Measurements from ENCODE around the gene PANK4. TPM values are rescaled to one million over a fixed set of nuclear protein-coding genes. Genes with fewer than 3 reads are reported as not detected.

The PANK4 gene
- total RNA-seq: 18.5 and 20.4 TPM in 2 replicates
- 21.3 and 21.5 TPM in 2 replicates for polyA plus RNA-seq

- DNase-seq (ENCODE audit: low spot score): peak; percentile 98
- peak within 1 kb of the TSS; percentile 48 for H3K27ac ChIP-seq
- under 1% methylated on average over 68 of the region's 107 CpGs for WGBS (ENCODE audit: low lambda C conversion rate, missing lambda C conversion rate)
- TF ChIP-seq EZH2 (IDR thresholded peaks at IDR 0.05; ENCODE audit: borderline replicate concordance): no peak
- no peak for TF ChIP-seq EZH2phosphoT487 (IDR thresholded peaks at IDR 0.05; ENCODE audit: low read depth, severe bottlenecking, unreplicated experiment)
- TF ChIP-seq CTCF (IDR thresholded peaks at IDR 0.05; ENCODE audit: poor library complexity): no peak
- H2AFZ ChIP-seq: peak within 1 kb of the TSS; percentile 60
- peak within 1 kb of the TSS; percentile 97 for H3K4me3 ChIP-seq
- peaks cover 27% of the 10 kb centered on the region for H3K4me1 ChIP-seq (ENCODE audit: insufficient read depth)
- no peaks in the 10 kb centered on the region for H3K9me3 ChIP-seq (ENCODE audit: low read depth)
- peaks cover 45% of the 10 kb centered on the region for H4K20me1 ChIP-seq (ENCODE audit: insufficient read depth, poor library complexity, severe bottlenecking)
- H3K36me3 ChIP-seq (replicated peaks; ENCODE audit: insufficient read depth, low read depth): no peaks in the 10 kb centered on the region
- peak within 1 kb of the TSS; percentile 99 for H3K4me2 ChIP-seq
- peaks cover 46% of the 10 kb centered on the region for H3K79me2 ChIP-seq
- peaks cover 26% of the 10 kb centered on the region for H3K27me3 ChIP-seq
- H3K9me2 ChIP-seq (replicated peaks; ENCODE audit: insufficient read depth): no peaks in the 10 kb centered on the region
Observed at GRCh38 chr1:2525920-2526823, at the start of gene PANK4. Gene PANK4 (minus strand): TSS chr1:2526596. CDS start chr1:2526587, 9 bp downstream.

- H3K9me2 ChIP-seq (replicated peaks; ENCODE audit: insufficient read depth): no peaks in the 10 kb centered on the region
- DNase-seq (ENCODE audit: low spot score): no peak
- no peaks in the 10 kb centered on the region for H3K36me3 ChIP-seq (replicated peaks; ENCODE audit: insufficient read depth, low read depth)
- H2AFZ ChIP-seq: no peak overlapping the region
- H3K27me3 ChIP-seq: no peaks in the 10 kb centered on the region
- peaks cover 26% of the 10 kb centered on the region for H3K4me1 ChIP-seq (ENCODE audit: insufficient read depth)
- H3K9me3 ChIP-seq (ENCODE audit: low read depth): no peaks in the 10 kb centered on the region
- no peak overlapping the region for H3K4me3 ChIP-seq
- H4K20me1 ChIP-seq (ENCODE audit: insufficient read depth, poor library complexity, severe bottlenecking): no peaks in the 10 kb centered on the region
- H3K4me2 ChIP-seq: no peak overlapping the region
- WGBS (ENCODE audit: low lambda C conversion rate, missing lambda C conversion rate): 87% methylated on average over 9 of the region's 9 CpGs
- H3K27ac ChIP-seq: no peak overlapping the region
- no peaks in the 10 kb centered on the region for H3K79me2 ChIP-seq
- TF ChIP-seq EZH2 (IDR thresholded peaks at IDR 0.05; ENCODE audit: borderline replicate concordance) (no peak), EZH2phosphoT487 (IDR thresholded peaks at IDR 0.05; ENCODE audit: low read depth, severe bottlenecking, unreplicated experiment) (no peak), CTCF (IDR thresholded peaks at IDR 0.05; ENCODE audit: poor library complexity) (no peak)
Observed at GRCh38 chr1:2574350-2574749, 48.0 kb upstream of the PANK4 start.

- TF ChIP-seq CTCF (IDR thresholded peaks at IDR 0.05; ENCODE audit: poor library complexity): no peak
- TF ChIP-seq EZH2 (IDR thresholded peaks at IDR 0.05; ENCODE audit: borderline replicate concordance): no peak
- TF ChIP-seq EZH2phosphoT487 (IDR thresholded peaks at IDR 0.05; ENCODE audit: low read depth, severe bottlenecking, unreplicated experiment): no peak
- Histone ChIP-seq H3K9me2 (replicated peaks; ENCODE audit: insufficient read depth) (no peaks in the 10 kb centered on the region), H3K4me3 (no peak overlapping the region), H3K4me1 (ENCODE audit: insufficient read depth) (peaks cover 21% of the 10 kb centered on the region), H3K27ac (no peak overlapping the region), H3K4me2 (no peak overlapping the region), H3K79me2 (no peaks in the 10 kb centered on the region), H3K36me3 (replicated peaks; ENCODE audit: insufficient read depth, low read depth) (no peaks in the 10 kb centered on the region), H4K20me1 (ENCODE audit: insufficient read depth, poor library complexity, severe bottlenecking) (no peaks in the 10 kb centered on the region), H2AFZ (no peak overlapping the region), H3K27me3 (no peaks in the 10 kb centered on the region), H3K9me3 (ENCODE audit: low read depth) (no peaks in the 10 kb centered on the region)
- no peak for DNase-seq (ENCODE audit: low spot score)
- 93% methylated on average over 8 of the region's 8 CpGs for WGBS (ENCODE audit: low lambda C conversion rate, missing lambda C conversion rate)
Observed at GRCh38 chr1:2573250-2573920, 47.0 kb upstream of the PANK4 start.
